ENCODE data around the gene PYDC1. TPM values are rescaled to one million over a fixed set of nuclear protein-coding genes. Genes with fewer than 3 reads are reported as not detected.
"Not testable (repeated sequence)": the region's sequence is repeated elsewhere in the genome, so short reads cannot be mapped to it uniquely, and the experiment has no call there.

Gene PYDC1
- total RNA-seq, 1 donor from 2014 or later, result not detected

DNA sequence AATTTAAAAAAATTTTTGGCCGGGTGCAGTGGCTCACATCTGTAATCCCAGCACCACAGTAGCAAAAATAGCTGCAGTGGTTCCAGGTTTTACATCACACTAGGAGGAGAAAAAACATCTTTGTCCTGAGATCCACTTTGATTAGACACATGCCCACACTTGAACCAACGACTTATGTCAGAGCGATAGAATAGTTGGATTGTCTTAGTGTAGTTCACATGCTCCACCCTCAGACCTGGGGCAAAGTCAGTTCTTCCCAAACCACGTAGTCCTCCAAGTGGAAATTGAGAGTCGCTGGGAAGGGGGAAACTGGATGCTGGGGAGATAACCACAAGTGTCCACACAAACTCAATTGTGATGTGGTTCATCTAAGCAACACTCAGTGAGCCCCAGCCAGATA lies 31.4 kb upstream of the PYDC1 start:
- intact Hi-C loops (cut with micrococcal nuclease), result no loop called here
- peaks cover 16% of the 10 kb centered on the region for H3K4me1 Mint-ChIP-seq
- DNase-seq (no peak), ATAC-seq (ENCODE audit: low read depth) (no peak)
- TF ChIP-seq, protein P1, sequence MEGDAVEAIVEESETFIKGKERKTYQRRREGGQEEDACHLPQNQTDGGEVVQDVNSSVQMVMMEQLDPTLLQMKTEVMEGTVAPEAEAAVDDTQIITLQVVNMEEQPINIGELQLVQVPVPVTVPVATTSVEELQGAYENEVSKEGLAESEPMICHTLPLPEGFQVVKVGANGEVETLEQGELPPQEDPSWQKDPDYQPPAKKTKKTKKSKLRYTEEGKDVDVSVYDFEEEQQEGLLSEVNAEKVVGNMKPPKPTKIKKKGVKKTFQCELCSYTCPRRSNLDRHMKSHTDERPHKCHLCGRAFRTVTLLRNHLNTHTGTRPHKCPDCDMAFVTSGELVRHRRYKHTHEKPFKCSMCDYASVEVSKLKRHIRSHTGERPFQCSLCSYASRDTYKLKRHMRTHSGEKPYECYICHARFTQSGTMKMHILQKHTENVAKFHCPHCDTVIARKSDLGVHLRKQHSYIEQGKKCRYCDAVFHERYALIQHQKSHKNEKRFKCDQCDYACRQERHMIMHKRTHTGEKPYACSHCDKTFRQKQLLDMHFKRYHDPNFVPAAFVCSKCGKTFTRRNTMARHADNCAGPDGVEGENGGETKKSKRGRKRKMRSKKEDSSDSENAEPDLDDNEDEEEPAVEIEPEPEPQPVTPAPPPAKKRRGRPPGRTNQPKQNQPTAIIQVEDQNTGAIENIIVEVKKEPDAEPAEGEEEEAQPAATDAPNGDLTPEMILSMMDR (IDR thresholded peaks at IDR 0.05), result no peak
- CTCF ChIA-PET, result no interaction called here
- H3K27ac Mint-ChIP-seq, result no peak overlapping the region
- POLR2A ChIA-PET, result interaction anchor here (1.1 kb wide), 1 partner anchor 11 kb away, joined by 4 read pairs; the partner anchor contains the start of gene ITGAM
- no peak overlapping the region for H3K4me3 Mint-ChIP-seq
- H3K9me3 Mint-ChIP-seq, result no peaks in the 10 kb centered on the region
- H3K36me3 Mint-ChIP-seq (ENCODE audit: low read depth), result no peaks in the 10 kb centered on the region
- H3K27me3 Mint-ChIP-seq, result no peaks in the 10 kb centered on the region

DNA sequence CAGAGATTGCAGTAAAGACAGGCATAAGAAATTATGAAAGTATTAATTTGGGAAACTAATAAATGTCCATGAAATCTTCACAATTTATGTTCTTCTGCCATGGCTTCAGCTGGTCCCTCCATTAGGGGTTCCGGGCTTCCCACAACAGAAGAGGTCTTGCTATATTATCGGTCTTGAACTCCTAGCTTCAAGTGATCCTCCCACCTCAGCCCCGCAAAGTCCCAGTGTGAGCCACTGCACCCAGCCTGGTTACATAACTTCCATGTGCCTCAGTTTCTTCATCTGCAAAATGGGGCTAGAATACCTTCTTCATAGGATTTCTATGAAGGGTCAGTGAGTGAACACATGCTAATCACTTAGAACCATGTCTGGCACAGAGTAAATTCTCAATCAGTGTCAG lies 29.4 kb upstream of the PYDC1 start:
- intact Hi-C loops (cut with micrococcal nuclease), result no loop called here
- peaks cover 16% of the 10 kb centered on the region for H3K4me1 Mint-ChIP-seq
- ChIA-PET POLR2A (interaction anchor here (0.6 kb wide), 1 partner anchor 596 kb away, joined by 7 read pairs; no protein-coding TSS in a partner anchor), CTCF (no interaction called here)
- H3K4me3 Mint-ChIP-seq, result no peak overlapping the region
- H3K9me3 Mint-ChIP-seq, result no peaks in the 10 kb centered on the region
- DNase-seq (no peak), ATAC-seq (ENCODE audit: low read depth) (no peak)
- H3K27me3 Mint-ChIP-seq, result no peaks in the 10 kb centered on the region
- no peak overlapping the region for H3K27ac Mint-ChIP-seq
- H3K36me3 Mint-ChIP-seq (ENCODE audit: low read depth), result no peaks in the 10 kb centered on the region
- TF ChIP-seq, protein P1 (IDR thresholded peaks at IDR 0.05), result no peak

DNA sequence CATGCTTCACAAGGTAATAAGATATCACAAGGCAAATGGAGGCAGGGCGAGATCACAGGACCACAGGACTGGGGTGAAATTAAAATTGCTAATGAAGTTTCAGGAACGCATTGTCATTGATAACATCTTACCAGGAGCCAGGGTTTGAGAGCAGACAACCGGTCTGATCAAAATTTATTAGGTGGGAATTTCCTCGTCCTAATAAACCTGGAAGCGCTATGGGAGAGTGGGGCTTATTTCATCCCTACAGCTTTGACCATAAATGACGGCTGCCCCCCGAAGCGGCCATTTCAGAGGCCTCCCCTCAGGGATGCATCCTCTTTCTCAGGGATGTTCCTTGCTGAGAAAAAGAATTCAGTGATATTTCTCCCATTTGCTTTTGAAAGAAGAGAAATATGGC lies 28.7 kb upstream of the PYDC1 start:
- H3K4me3 Mint-ChIP-seq; H3K9me3 Mint-ChIP-seq; ATAC-seq (ENCODE audit: low read depth); H3K27me3 Mint-ChIP-seq; intact Hi-C loops (cut with micrococcal nuclease); H3K27ac Mint-ChIP-seq; DNase-seq; CTCF ChIA-PET; H3K36me3 Mint-ChIP-seq (ENCODE audit: low read depth): not testable (repeated sequence)
- H3K4me1 Mint-ChIP-seq, result peaks cover 16% of the 10 kb centered on the region
- POLR2A ChIA-PET, result interaction anchor here (0.7 kb wide), 1 partner anchor 61 kb away, joined by 4 read pairs; no protein-coding TSS in a partner anchor

DNA sequence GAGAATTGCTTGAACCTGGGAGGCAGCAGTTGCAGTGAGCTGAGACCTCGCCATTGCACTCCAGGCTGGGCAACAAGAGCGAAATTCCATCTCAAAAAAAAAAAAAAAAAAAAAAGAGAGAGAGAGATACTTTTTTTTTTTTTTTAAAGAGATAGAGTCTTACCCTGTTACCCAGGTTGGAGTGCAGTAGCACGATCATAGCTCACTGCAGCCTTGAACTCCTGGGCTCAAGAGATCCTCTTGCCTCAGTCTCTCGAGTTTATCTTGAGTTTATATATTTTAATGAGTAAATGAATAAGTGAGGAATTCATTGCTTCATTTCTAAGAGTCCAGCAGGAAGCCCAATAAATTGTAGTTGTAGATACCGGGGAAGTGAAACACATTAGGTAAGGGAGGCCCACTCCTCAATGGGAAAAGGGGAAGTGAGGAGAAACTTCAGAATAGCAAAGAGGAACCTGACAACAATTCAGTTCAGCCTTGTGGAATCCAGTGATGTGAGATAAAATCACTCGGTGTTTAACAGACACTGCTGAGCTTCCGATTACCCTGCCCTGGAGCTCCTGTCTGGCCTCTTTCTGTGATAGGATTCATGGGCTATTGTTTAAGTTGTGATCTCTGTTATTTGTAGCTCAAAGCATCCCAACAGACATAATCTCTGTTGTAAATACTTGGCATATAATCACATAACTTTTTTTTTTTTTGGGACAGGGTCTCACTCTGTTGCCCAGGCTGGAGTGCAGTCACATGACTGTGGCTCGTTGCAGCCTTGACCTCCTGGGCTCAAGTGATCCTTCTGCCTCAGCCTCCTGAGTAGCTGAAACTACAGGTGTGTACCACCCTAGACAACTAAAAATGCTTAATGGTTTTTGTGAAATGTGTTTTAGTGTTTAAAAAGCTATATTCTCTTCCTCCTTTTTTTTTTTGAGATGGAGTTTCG lies 27.1 kb upstream of the PYDC1 start:
- CTCF ChIA-PET, result no interaction called here
- H3K9me3 Mint-ChIP-seq, result no peaks in the 10 kb centered on the region
- H3K4me1 Mint-ChIP-seq, result peaks cover 16% of the 10 kb centered on the region
- H3K4me3 Mint-ChIP-seq, result peak overlapping the region; percentile 1
- no peak for DNase-seq
- no peaks in the 10 kb centered on the region for H3K36me3 Mint-ChIP-seq (ENCODE audit: low read depth)
- H3K27ac Mint-ChIP-seq, result peak overlapping the region; percentile 3
- intact Hi-C loops (cut with micrococcal nuclease), result loop anchor here (1.0 to 5.0 kb wide), 2 partner anchors 15 to 42 kb away; partner anchors contain the start of genes ITGAM and PYCARD
- ATAC-seq (ENCODE audit: low read depth), result peak; percentile 89
- no peaks in the 10 kb centered on the region for H3K27me3 Mint-ChIP-seq
- POLR2A ChIA-PET, result interaction anchor here (0.6 to 1.9 kb wide), 14 partner anchors 16 to 126 kb away, joined by 3 to 10 read pairs (median 4); partner anchors contain the start of genes FUS, KAT8 and PYCARD
- TF ChIP-seq, protein P1 (IDR thresholded peaks at IDR 0.05), result no peak

DNA sequence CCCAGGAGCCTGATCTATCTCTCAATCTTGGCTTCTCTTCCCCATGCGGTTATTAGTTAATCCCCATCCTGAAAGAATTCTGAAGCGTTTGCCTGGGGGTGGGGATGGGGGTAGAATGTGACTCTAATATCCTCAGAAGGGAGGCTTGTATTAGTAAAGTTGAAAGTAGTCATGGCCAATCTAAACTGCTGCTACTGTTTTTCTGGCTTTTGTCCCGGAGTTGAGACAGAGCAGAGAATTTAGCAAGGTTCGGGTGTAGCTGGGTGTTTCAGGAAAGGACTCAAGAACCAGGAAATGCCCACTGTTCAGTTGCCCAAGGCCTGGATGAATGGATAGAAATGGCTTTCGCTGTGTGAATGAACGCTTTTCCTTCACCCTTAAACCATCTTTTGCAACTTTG lies 25.3 kb upstream of the PYDC1 start:
- H3K4me1 Mint-ChIP-seq, result peaks cover 16% of the 10 kb centered on the region
- ChIA-PET POLR2A (no interaction called here), CTCF (no interaction called here)
- intact Hi-C loops (cut with micrococcal nuclease), result loop anchor here (5.0 kb wide), 1 partner anchor 40 kb away; the partner anchor contains the start of gene PYCARD
- no peak overlapping the region for H3K27ac Mint-ChIP-seq
- no peaks in the 10 kb centered on the region for H3K36me3 Mint-ChIP-seq (ENCODE audit: low read depth)
- no peaks in the 10 kb centered on the region for H3K9me3 Mint-ChIP-seq
- H3K4me3 Mint-ChIP-seq, result no peak overlapping the region
- DNase-seq, result no peak
- TF ChIP-seq, protein P1 (IDR thresholded peaks at IDR 0.05), result no peak
- ATAC-seq (ENCODE audit: low read depth), result no peak
- H3K27me3 Mint-ChIP-seq, result no peaks in the 10 kb centered on the region
